ENCODE measurements around the gene CFAP61. TPM values are rescaled to one million over a fixed set of nuclear protein-coding genes. Genes with fewer than 3 reads are reported as not detected.

The CFAP61 gene
- total and polyA plus RNA-seq, 7 donors: 8.3 to 59.4 (median 24.5) TPM

DNA sequence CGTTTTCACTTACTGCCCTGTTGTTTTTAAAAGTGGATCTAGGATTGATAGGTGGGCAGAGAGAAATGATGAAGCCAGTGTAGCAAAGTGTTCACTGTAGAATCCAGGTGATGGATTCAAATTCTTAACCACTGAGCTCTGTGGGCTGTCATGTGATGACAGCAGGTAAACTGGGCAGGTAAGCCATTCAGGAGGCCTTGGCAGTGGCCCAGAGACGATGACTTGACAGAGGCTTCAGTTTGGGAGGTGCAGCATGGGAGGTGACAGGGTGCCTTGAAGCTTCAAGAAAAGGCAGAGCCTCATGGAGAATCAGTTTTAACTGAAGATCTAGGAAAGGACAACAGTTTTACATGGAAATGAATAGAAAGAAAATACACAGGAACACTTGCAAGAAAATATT, 33.2 kb upstream of the CFAP61 start:
- 56 to 82% (median 70%) methylated on average over 2 of the region's 2 CpGs for WGBS, 3 donors
- intact Hi-C loops (cut with DNase I): loop anchor here in 1 of 2 donors (5.0 kb wide), 1 partner anchor 33 kb away; the partner anchor contains the start of genes CFAP61 and CRNKL1
- Histone ChIP-seq H3K27ac (no peak overlapping the region), H3K4me1 (peaks cover 48% of the 10 kb centered on the region), H3K27me3 (ENCODE audit: insufficient read depth in 3 of 3, low read length in 2 of 3) (no peaks in the 10 kb centered on the region), H3K9me3 (no peaks in the 10 kb centered on the region), H3K36me3 (ENCODE audit: insufficient read depth in 1 of 2, low read depth in 1 of 2) (peaks cover 10 to 36% of the 10 kb centered on the region in 2 donors), H3K4me3 (peak overlapping the region; percentile 100)
- no peak for ATAC-seq
- no peak for DNase-seq
- TF ChIP-seq, protein P1, sequence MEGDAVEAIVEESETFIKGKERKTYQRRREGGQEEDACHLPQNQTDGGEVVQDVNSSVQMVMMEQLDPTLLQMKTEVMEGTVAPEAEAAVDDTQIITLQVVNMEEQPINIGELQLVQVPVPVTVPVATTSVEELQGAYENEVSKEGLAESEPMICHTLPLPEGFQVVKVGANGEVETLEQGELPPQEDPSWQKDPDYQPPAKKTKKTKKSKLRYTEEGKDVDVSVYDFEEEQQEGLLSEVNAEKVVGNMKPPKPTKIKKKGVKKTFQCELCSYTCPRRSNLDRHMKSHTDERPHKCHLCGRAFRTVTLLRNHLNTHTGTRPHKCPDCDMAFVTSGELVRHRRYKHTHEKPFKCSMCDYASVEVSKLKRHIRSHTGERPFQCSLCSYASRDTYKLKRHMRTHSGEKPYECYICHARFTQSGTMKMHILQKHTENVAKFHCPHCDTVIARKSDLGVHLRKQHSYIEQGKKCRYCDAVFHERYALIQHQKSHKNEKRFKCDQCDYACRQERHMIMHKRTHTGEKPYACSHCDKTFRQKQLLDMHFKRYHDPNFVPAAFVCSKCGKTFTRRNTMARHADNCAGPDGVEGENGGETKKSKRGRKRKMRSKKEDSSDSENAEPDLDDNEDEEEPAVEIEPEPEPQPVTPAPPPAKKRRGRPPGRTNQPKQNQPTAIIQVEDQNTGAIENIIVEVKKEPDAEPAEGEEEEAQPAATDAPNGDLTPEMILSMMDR (IDR thresholded peaks at IDR 0.05): no peak

DNA sequence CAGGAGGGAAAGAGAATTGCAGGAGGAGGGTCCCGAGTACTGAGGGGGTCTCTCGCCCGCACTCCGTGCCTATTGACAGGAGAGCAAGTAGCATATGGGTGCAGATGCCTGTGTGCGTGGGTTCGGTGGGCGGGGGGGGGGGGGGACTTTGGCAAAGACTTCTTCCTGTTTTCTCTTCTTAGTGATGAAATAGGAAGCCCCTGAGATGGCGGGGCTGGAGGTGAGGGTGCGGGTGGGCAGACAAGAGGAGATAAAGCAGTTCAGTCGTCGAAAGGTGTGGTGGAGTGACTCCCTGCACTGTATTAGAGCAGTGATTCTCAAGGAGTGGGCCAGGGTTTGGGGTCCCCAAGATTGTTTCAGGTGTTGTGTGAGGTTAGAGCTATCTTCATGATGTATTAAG, 31.4 kb upstream of the CFAP61 start:
- H3K4me1 ChIP-seq: peaks cover 62% of the 10 kb centered on the region
- H3K4me3 ChIP-seq: no peak overlapping the region
- WGBS, 3 donors: 84 to 91% (median 87%) methylated on average over 11 of the region's 11 CpGs
- H3K27me3 ChIP-seq (ENCODE audit: insufficient read depth in 3 of 3, low read length in 2 of 3): no peaks in the 10 kb centered on the region
- TF ChIP-seq, protein P1 (IDR thresholded peaks at IDR 0.05): no peak
- DNase-seq (no peak), ATAC-seq (no peak)
- intact Hi-C loops (cut with DNase I): no loop called here
- H3K9me3 ChIP-seq: no peaks in the 10 kb centered on the region
- H3K27ac ChIP-seq: no peak overlapping the region
- H3K36me3 ChIP-seq (ENCODE audit: insufficient read depth in 1 of 2, low read depth in 1 of 2): peaks cover 10 to 41% of the 10 kb centered on the region in 2 donors

GRCh38 chr20:20021835-20022234, 30.5 kb upstream of the CFAP61 start:
- H3K27me3 ChIP-seq (ENCODE audit: insufficient read depth in 3 of 3, low read length in 2 of 3): no peaks in the 10 kb centered on the region
- peaks cover 59% of the 10 kb centered on the region for H3K4me1 ChIP-seq
- no peak overlapping the region for H3K4me3 ChIP-seq
- no peak for DNase-seq
- H3K36me3 ChIP-seq (ENCODE audit: insufficient read depth in 1 of 2, low read depth in 1 of 2): peaks cover 10 to 49% of the 10 kb centered on the region in 2 donors
- no peaks in the 10 kb centered on the region for H3K9me3 ChIP-seq
- TF ChIP-seq, protein P1 (IDR thresholded peaks at IDR 0.05): no peak
- WGBS, 3 donors: 67 to 78% (median 70%) methylated on average over 7 of the region's 7 CpGs
- intact Hi-C loops (cut with DNase I): no loop called here
- no peak for ATAC-seq
- H3K27ac ChIP-seq: peak overlapping the region; percentile 24

DNA sequence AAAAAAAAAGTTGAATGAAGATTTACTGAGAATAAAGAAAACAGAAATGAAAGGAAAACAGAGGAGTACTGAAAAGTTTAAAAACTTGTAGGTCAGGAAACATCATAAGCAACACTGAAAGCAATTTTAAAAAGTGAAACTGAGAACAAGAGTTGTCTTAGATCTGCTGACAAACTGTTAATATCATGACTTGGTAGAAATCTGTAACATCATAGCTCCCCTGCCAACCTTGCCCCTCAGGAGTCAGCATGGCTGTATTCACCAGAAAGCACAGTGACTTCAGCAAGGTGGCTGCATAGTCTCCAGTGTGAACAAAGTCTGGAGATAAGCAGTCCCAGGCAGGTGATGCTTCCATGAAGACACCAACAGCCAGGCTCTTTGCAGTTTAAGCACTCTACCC, 29.8 kb upstream of the CFAP61 start:
- Histone ChIP-seq H3K27ac (no peak overlapping the region), H3K36me3 (ENCODE audit: insufficient read depth in 1 of 2, low read depth in 1 of 2) (peaks cover 10 to 56% of the 10 kb centered on the region in 2 donors), H3K9me3 (no peaks in the 10 kb centered on the region), H3K4me3 (no peak overlapping the region), H3K4me1 (peaks cover 64% of the 10 kb centered on the region), H3K27me3 (ENCODE audit: insufficient read depth in 3 of 3, low read length in 2 of 3) (no peaks in the 10 kb centered on the region)
- TF ChIP-seq, protein P1 (IDR thresholded peaks at IDR 0.05): no peak
- ATAC-seq (no peak), DNase-seq (no peak)
- intact Hi-C loops (cut with DNase I): no loop called here

DNA sequence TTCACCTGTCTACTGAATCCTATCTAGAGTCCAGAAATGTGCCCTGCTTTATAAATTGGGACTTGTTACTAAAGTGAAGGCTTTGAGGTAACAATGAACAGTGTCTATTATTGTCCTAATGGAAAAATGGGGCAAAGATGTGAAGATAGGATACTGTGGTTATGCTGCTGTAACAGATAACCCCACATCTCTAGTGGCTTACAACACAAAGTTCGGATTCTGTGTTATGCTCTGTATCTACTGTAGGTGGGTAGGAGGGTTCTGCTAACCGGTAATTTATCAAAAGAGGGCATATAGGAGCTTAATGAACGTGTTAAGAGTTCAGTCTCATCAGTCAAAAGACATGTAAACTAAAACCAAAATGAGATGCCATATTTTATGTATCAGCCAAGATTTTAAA, 28.9 kb upstream of the CFAP61 start:
- Histone ChIP-seq H3K27ac (no peak overlapping the region), H3K4me1 (peaks cover 60% of the 10 kb centered on the region), H3K9me3 (no peaks in the 10 kb centered on the region), H3K4me3 (no peak overlapping the region), H3K27me3 (ENCODE audit: insufficient read depth in 3 of 3, low read length in 2 of 3) (no peaks in the 10 kb centered on the region), H3K36me3 (ENCODE audit: insufficient read depth in 1 of 2, low read depth in 1 of 2) (peaks cover 9 to 65% of the 10 kb centered on the region in 2 donors)
- TF ChIP-seq, protein P1 (IDR thresholded peaks at IDR 0.05): no peak
- DNase-seq: no peak
- WGBS, 3 donors: 92 to 97% (median 96%) methylated on average over 3 of the region's 3 CpGs
- ATAC-seq: no peak
- intact Hi-C loops (cut with DNase I): no loop called here

All from psoas muscle (tissue), 8 donors.